Smooth muscle cell (in vitro differentiated cells): ENCODE results near the gene TXNDC15. TPM values are rescaled to one million over a fixed set of nuclear protein-coding genes. Genes with fewer than 3 reads are reported as not detected.

ENCODE experiments used
- DNase-seq: peaks from one replicate; lab custom pipeline; 2025; ENCODE audit not compliant: unreplicated experiment; lab: John Stamatoyannopoulos, UW
- H2AFZ ChIP-seq: fragments of 200-600 bp; sonication (generic); 2 replicates; pipeline ENCODE4 v1.6.0; 2016; ENCODE audit warnings: antibody characterized with exemption, low read depth, mild to moderate bottlenecking
- H3F3A ChIP-seq: fragments of 200-600 bp; sonication (generic); 2 replicates; pipeline ENCODE4 v1.6.0; 2017; ENCODE audit warnings: antibody characterized with exemption, low read depth
- H3K27ac ChIP-seq: fragments of 200-600 bp; sonication (generic); 2 replicates; pipeline ENCODE4 v1.5.1; 2016; ENCODE audit warnings: low read depth, mild to moderate bottlenecking
- H3K27me3 ChIP-seq: fragments of 200-600 bp; sonication (generic); 2 replicates; pipeline ENCODE4 v1.6.1; 2016; ENCODE audit warnings: low read depth, mild to moderate bottlenecking
- H3K36me3 ChIP-seq: fragments of 200-600 bp; sonication (generic); 2 replicates; pipeline ENCODE4 v1.5.1; 2016; ENCODE audit warnings: low read depth
- H3K4me1 ChIP-seq: fragments of 200-600 bp; sonication (generic); 2 replicates; pipeline ENCODE4 v1.5.1; 2016; ENCODE audit warnings: low read depth
- H3K4me2 ChIP-seq: fragments of 200-600 bp; sonication (generic); 2 replicates; pipeline ENCODE4 v1.6.0; 2016; ENCODE audit warnings: mild to moderate bottlenecking
- H3K4me3 ChIP-seq: fragments of 200-600 bp; sonication (generic); 2 replicates; pipeline ENCODE4 v1.5.1; 2016; ENCODE audit warnings: mild to moderate bottlenecking
- H3K79me2 ChIP-seq: fragments of 200-600 bp; sonication (generic); 2 replicates; pipeline ENCODE4 v1.6.0; 2016; ENCODE audit warnings: low read depth, mild to moderate bottlenecking
- H3K9ac ChIP-seq: fragments of 200-600 bp; sonication (generic); 2 replicates; pipeline ENCODE4 v1.6.0; 2016; ENCODE audit warnings: low read depth
- H3K9me3 ChIP-seq: fragments of 200-600 bp; sonication (generic); replicated peaks from 2 replicates; pipeline ENCODE4 v1.5.1; 2016; ENCODE audit warnings: low read depth
- H4K20me1 ChIP-seq: fragments of 200-600 bp; sonication (generic); 2 replicates; pipeline ENCODE4 v1.6.0; 2016; ENCODE audit warnings: low read depth
- CTCF ChIP-seq: fragments of 200-600 bp; sonication (generic); IDR thresholded peaks from 2 replicates; pipeline ENCODE4 v1.5.1; 2017; ENCODE audit warnings: borderline replicate concordance, mild to moderate bottlenecking, antibody characterized with exemption; ENCODE audit not compliant: insufficient read depth, poor library complexity, severe bottlenecking
- WGBS: methylation state at CpG from one replicate; pipeline ENCODE4 v1.1.7; 2016; ENCODE audit warnings: low lambda C conversion rate; 5-methylcytosine and 5-hydroxymethylcytosine counted together
- polyA plus RNA-seq: library from polyadenylated mRNA; unstranded; fragments of >200 nt; fragmentation: Nextera tagmentation; extraction: Ambion mirVana; gene quantifications from 2 replicates; pipeline ENCODE4 v1.2.1, GENCODE V29; 2016
- total RNA-seq: library from RNA; depleted of rRNA; stranded (reverse); fragments of >200 nt; gene quantifications from 2 replicates; pipeline ENCODE4 v1.2.3, GENCODE V29; 2014

Gene TXNDC15
- total and polyA plus RNA-seq, 2 experiments from 2014 or later, result 70.8 to 118 TPM

DNA sequence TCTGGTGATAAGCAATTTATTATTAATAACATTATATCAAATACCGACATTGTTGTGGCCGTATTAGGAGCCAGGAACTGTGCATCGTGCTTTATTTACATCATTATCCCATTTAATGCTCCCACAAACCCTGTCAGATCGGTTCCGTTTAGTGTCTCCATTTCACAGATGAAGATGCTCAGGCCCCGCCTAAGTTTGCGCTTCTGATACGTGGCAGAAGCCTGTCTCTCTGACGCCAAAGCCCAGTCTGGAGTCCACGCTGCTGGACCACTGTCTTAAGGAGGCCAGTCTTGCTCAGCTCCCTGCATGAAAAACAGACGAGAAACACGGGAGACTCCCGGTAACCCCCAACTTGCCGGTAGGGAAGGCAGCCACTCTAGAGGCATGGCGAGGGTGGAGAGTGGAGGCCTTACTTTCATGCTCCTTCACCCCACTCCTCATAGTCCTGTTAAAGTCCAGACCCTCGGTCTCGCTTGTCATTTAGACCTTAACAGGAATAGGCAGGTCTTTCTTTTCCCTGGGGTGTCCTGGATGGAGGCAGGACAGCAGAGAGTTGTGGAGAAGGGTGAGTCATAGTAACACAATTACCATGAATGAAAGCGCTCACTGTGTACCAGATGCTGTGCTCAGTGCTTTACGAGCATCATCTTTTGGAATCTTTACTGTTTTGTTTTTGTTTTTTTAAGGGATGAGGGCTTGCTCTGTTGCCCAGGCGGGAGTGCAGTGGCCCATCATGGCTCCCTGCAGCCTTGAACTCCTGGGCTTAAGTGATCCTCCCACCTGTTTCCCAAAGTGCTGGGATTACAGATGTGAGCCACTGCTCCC, 872 bp downstream of the TXNDC15 start:
- peaks cover 14% of the 10 kb centered on the region for H3F3A ChIP-seq
- H3K36me3 ChIP-seq, result no peaks in the 10 kb centered on the region
- H3K27ac ChIP-seq, result peak overlapping the region; percentile 89
- WGBS, result 6% methylated on average over 20 of the region's 20 CpGs
- H3K4me1 ChIP-seq, result peaks cover 4% of the 10 kb centered on the region
- peaks cover 15% of the 10 kb centered on the region for H4K20me1 ChIP-seq
- DNase-seq, result peak; percentile 28
- peak overlapping the region; percentile 97 for H2AFZ ChIP-seq
- no peaks in the 10 kb centered on the region for H3K9me3 ChIP-seq
- no peak for TF ChIP-seq CTCF
- H3K79me2 ChIP-seq, result peaks cover 44% of the 10 kb centered on the region
- H3K4me3 ChIP-seq, result peak overlapping the region; percentile 86
- peak overlapping the region; percentile 91 for H3K9ac ChIP-seq
- peak overlapping the region; percentile 94 for H3K4me2 ChIP-seq
- H3K27me3 ChIP-seq, result no peaks in the 10 kb centered on the region

- no peak for TF ChIP-seq CTCF
- Histone ChIP-seq H3K4me2 (no peak overlapping the region), H2AFZ (no peak overlapping the region), H3K79me2 (peaks cover 52% of the 10 kb centered on the region), H3F3A (peaks cover 14% of the 10 kb centered on the region), H3K4me1 (peaks cover 4% of the 10 kb centered on the region), H3K27ac (no peak overlapping the region), H3K9me3 (no peaks in the 10 kb centered on the region), H4K20me1 (peaks cover 24% of the 10 kb centered on the region), H3K9ac (no peak overlapping the region), H3K36me3 (no peaks in the 10 kb centered on the region), H3K4me3 (no peak overlapping the region), H3K27me3 (no peaks in the 10 kb centered on the region)
- DNase-seq, result no peak
Measured at GRCh38 chr5:134877159-134877558, 3.0 kb downstream of the TXNDC15 start.

- H3K4me1 ChIP-seq, result peaks cover 4% of the 10 kb centered on the region
- peaks cover 60% of the 10 kb centered on the region for H3K79me2 ChIP-seq
- DNase-seq, result no peak
Measured at GRCh38 chr5:134878403-134878802, 4.2 kb downstream of the TXNDC15 start.

More at GRCh38 chr5:134878403-134878802, 4.2 kb downstream of the TXNDC15 start:
- no peak overlapping the region for H2AFZ ChIP-seq
- no peaks in the 10 kb centered on the region for H3K9me3 ChIP-seq
- H3K36me3 ChIP-seq, result no peaks in the 10 kb centered on the region
- H3K4me3 ChIP-seq, result no peak overlapping the region
- peaks cover 31% of the 10 kb centered on the region for H4K20me1 ChIP-seq
- 92% methylated on average over 3 of the region's 3 CpGs for WGBS
- no peak overlapping the region for H3K9ac ChIP-seq
- peaks cover 14% of the 10 kb centered on the region for H3F3A ChIP-seq
- H3K27ac ChIP-seq, result no peak overlapping the region
- H3K27me3 ChIP-seq, result no peaks in the 10 kb centered on the region
- H3K4me2 ChIP-seq, result no peak overlapping the region
- TF ChIP-seq CTCF, result no peak
